HEK293T (cell line): ENCODE data around the gene MYRFL.

Experiments used
- CTCF ChIA-PET: fragments of 350-600 bp; formaldehyde crosslinking; extraction: SDS; loops from one replicate; lab custom pipeline; 2021; ENCODE audit warnings: antibody characterized with exemption, inconsistent platforms; lab: Yijun Ruan, JAX
- POLR2A ChIA-PET: fragments of 350-600 bp; formaldehyde crosslinking; extraction: SDS; loops from one replicate; lab custom pipeline; 2020; ENCODE audit warnings: antibody characterized with exemption, inconsistent platforms; lab: Yijun Ruan, JAX
- DNase-seq: peaks from one replicate; pipeline ENCODE4 v3.0.0; 2012; ENCODE audit warnings: mixed read lengths; ENCODE audit errors: extremely low spot score
- ARNT ChIP-seq: fragments of 450-650 bp; IDR thresholded peaks from 2 replicates; pipeline ENCODE4 v1.6.1; 2017; ENCODE audit warnings: mild to moderate bottlenecking
- BHLHE40 ChIP-seq: fragments of 450-650 bp; IDR thresholded peaks from 2 replicates; pipeline ENCODE4 v1.6.1; 2016; ENCODE audit warnings: mild to moderate bottlenecking, moderate library complexity, borderline replicate concordance
- CTBP1 ChIP-seq: fragments of 450-650 bp; IDR thresholded peaks from 2 replicates; pipeline ENCODE4 v1.6.1; 2016; ENCODE audit warnings: borderline replicate concordance
- ELF4 ChIP-seq: fragments of 450-650 bp; IDR thresholded peaks from 2 replicates; pipeline ENCODE4 v1.6.1; 2017; ENCODE audit warnings: antibody characterized with exemption
- FOXA1 ChIP-seq: fragments of 450-650 bp; IDR thresholded peaks from 2 replicates; pipeline ENCODE4 v1.6.1; 2016; ENCODE audit warnings: mild to moderate bottlenecking
- FOXK2 ChIP-seq: fragments of 450-650 bp; IDR thresholded peaks from 2 replicates; pipeline ENCODE4 v1.6.1; 2016; ENCODE audit warnings: mild to moderate bottlenecking
- FOXM1 ChIP-seq: fragments of 450-650 bp; IDR thresholded peaks from 2 replicates; pipeline ENCODE4 v1.6.1; 2017; ENCODE audit warnings: mild to moderate bottlenecking, borderline replicate concordance
- HDGF ChIP-seq: fragments of 450-650 bp; IDR thresholded peaks from 2 replicates; pipeline ENCODE4 v1.6.1; 2017; ENCODE audit warnings: antibody characterized with exemption, borderline replicate concordance
- L3MBTL2 ChIP-seq: fragments of 450-650 bp; conservative IDR thresholded peaks from 2 replicates; pipeline ENCODE4 v1.6.1; 2016; ENCODE audit warnings: mild to moderate bottlenecking
- LEF1 ChIP-seq: fragments of 450-650 bp; IDR thresholded peaks from 2 replicates; pipeline ENCODE4 v1.6.1; 2017; ENCODE audit warnings: mild to moderate bottlenecking, borderline replicate concordance
- NFRKB ChIP-seq: fragments of 450-650 bp; IDR thresholded peaks from 2 replicates; pipeline ENCODE4 v1.6.1; 2016; ENCODE audit warnings: mild to moderate bottlenecking, moderate library complexity
- PKNOX1 ChIP-seq: fragments of 450-650 bp; IDR thresholded peaks from 2 replicates; pipeline ENCODE4 v1.6.1; 2016
- SP1 ChIP-seq: fragments of 450-650 bp; IDR thresholded peaks from 2 replicates; pipeline ENCODE4 v1.6.1; 2017
- SUZ12 ChIP-seq: fragments of 450-650 bp; IDR thresholded peaks from 2 replicates; pipeline ENCODE4 v1.6.1; 2016; ENCODE audit warnings: mild to moderate bottlenecking
- TARDBP ChIP-seq: fragments of 450-650 bp; IDR thresholded peaks from 2 replicates; pipeline ENCODE4 v1.6.1; 2016
- ZNF384 ChIP-seq: fragments of 450-650 bp; IDR thresholded peaks from 2 replicates; pipeline ENCODE4 v1.6.1; 2016

MYRFL gene

GRCh38 chr12:69905801-69906200 is 80.8 kb downstream of the MYRFL start:
- ChIA-PET CTCF (no interaction called here), POLR2A (no interaction called here)
- no peak for TF ChIP-seq LEF1
- TF ChIP-seq BHLHE40 = no peak
- no peak for TF ChIP-seq NFRKB
- TF ChIP-seq L3MBTL2 = no peak
- no peak for TF ChIP-seq ZNF384
- no peak for TF ChIP-seq FOXM1
- TF ChIP-seq ARNT = no peak
- TF ChIP-seq PKNOX1 = no peak
- no peak for TF ChIP-seq FOXA1
- TF ChIP-seq FOXK2 = no peak
- no peak for TF ChIP-seq HDGF
- TF ChIP-seq TARDBP = no peak
- no peak for TF ChIP-seq SUZ12
- no peak for TF ChIP-seq CTBP1
- DNase-seq = no peak

GRCh38 chr12:69906411-69907216 is 81.6 kb downstream of the MYRFL start:
- TF ChIP-seq PKNOX1 (no peak), ARNT (no peak), SP1 (no peak), FOXM1 (no peak), NFRKB (no peak), FOXK2 (no peak), CTBP1 (no peak), L3MBTL2 (no peak), LEF1 (no peak), BHLHE40 (no peak), FOXA1 (no peak), SUZ12 (no peak), ZNF384 (no peak), TARDBP (no peak), ELF4 (no peak)
- POLR2A ChIA-PET = no interaction called here
- DNase-seq = no peak
- CTCF ChIA-PET = no interaction called here

GRCh38 chr12:69908203-69908602 is 83.2 kb downstream of the MYRFL start:
- ChIA-PET POLR2A (no interaction called here), CTCF (no interaction called here)
- no peak for DNase-seq
- TF ChIP-seq FOXA1 (no peak), SUZ12 (no peak), NFRKB (no peak), FOXK2 (no peak), TARDBP (no peak), FOXM1 (no peak), PKNOX1 (no peak), SP1 (no peak)

GRCh38 chr12:69910694-69911093 is 85.7 kb downstream of the MYRFL start:
- TF ChIP-seq L3MBTL2 = no peak
- TF ChIP-seq ARNT = no peak
- TF ChIP-seq LEF1 = no peak
- TF ChIP-seq BHLHE40 = no peak
- TF ChIP-seq HDGF = no peak
- no peak for TF ChIP-seq FOXK2
- no peak for TF ChIP-seq SUZ12
- TF ChIP-seq ZNF384 = no peak
- TF ChIP-seq PKNOX1 = no peak
- TF ChIP-seq TARDBP = no peak
- no peak for TF ChIP-seq CTBP1
- no peak for TF ChIP-seq FOXA1
- TF ChIP-seq ELF4 = no peak
- TF ChIP-seq SP1 = no peak
- no peak for TF ChIP-seq NFRKB
- TF ChIP-seq FOXM1 = no peak
- ChIA-PET CTCF (no interaction called here), POLR2A (no interaction called here)
- DNase-seq = no peak

- TF ChIP-seq SP1 = no peak
- TF ChIP-seq PKNOX1 = no peak
- TF ChIP-seq SUZ12 = no peak
- no peak for TF ChIP-seq TARDBP
- no peak for TF ChIP-seq HDGF
- TF ChIP-seq ZNF384 = no peak
- no peak for TF ChIP-seq FOXK2
- POLR2A ChIA-PET = no interaction called here
- no peak for DNase-seq
- CTCF ChIA-PET = no interaction called here
These were observed 88.5 kb downstream of the MYRFL start for GRCh38 chr12:69913526-69913925.
